GM19193 (cell line): ENCODE data around the gene CBX2.

Experiments
- POLR2A ChIP-seq: IDR thresholded peaks from 4 replicates; pipeline ENCODE4 v1.6.1; 2011; ENCODE audit not compliant: insufficient read depth, insufficient read length; ENCODE audit errors: extremely low read depth

Gene CBX2

GRCh38 chr17:79739148-79740062, 38.5 kb upstream of the CBX2 start:
- no peak for TF ChIP-seq POLR2A

- no peak for TF ChIP-seq POLR2A
These were observed 37.5 kb upstream of the CBX2 start for GRCh38 chr17:79740413-79740812.

- TF ChIP-seq POLR2A = no peak
These were observed 36.6 kb upstream of the CBX2 start for GRCh38 chr17:79741401-79741750.

GRCh38 chr17:79741751-79742588, 36.0 kb upstream of the CBX2 start:
- no peak for TF ChIP-seq POLR2A

- no peak for TF ChIP-seq POLR2A
These were observed 35.4 kb upstream of the CBX2 start for GRCh38 chr17:79742589-79742918.

GRCh38 chr17:79742951-79743476, 34.9 kb upstream of the CBX2 start:
- TF ChIP-seq POLR2A = no peak

GRCh38 chr17:79743614-79744013, 34.3 kb upstream of the CBX2 start:
- TF ChIP-seq POLR2A = no peak

- no peak for TF ChIP-seq POLR2A
These were observed 32.3 kb upstream of the CBX2 start for GRCh38 chr17:79745641-79746105.

- no peak for TF ChIP-seq POLR2A
These were observed 30.9 kb upstream of the CBX2 start for GRCh38 chr17:79746889-79747507.

GRCh38 chr17:79747508-79748294, 30.2 kb upstream of the CBX2 start:
- TF ChIP-seq POLR2A = no peak

GRCh38 chr17:79748295-79749099, 29.5 kb upstream of the CBX2 start:
- TF ChIP-seq POLR2A = no peak

GRCh38 chr17:79749156-79749815, 28.7 kb upstream of the CBX2 start:
- no peak for TF ChIP-seq POLR2A

- no peak for TF ChIP-seq POLR2A
These were observed 28.0 kb upstream of the CBX2 start for GRCh38 chr17:79749958-79750357.
